ENCODE data around the gene TCFL5.

Gene TCFL5

GRCh38 chr20:62895539-62895938 is 33.9 kb upstream of the TCFL5 start:
- no peak for DNase-seq

- DNase-seq: no peak
Measured at GRCh38 chr20:62894261-62894660, 32.6 kb upstream of the TCFL5 start.

GRCh38 chr20:62893700-62894099 is 32.1 kb upstream of the TCFL5 start:
- no peak for DNase-seq

DNA sequence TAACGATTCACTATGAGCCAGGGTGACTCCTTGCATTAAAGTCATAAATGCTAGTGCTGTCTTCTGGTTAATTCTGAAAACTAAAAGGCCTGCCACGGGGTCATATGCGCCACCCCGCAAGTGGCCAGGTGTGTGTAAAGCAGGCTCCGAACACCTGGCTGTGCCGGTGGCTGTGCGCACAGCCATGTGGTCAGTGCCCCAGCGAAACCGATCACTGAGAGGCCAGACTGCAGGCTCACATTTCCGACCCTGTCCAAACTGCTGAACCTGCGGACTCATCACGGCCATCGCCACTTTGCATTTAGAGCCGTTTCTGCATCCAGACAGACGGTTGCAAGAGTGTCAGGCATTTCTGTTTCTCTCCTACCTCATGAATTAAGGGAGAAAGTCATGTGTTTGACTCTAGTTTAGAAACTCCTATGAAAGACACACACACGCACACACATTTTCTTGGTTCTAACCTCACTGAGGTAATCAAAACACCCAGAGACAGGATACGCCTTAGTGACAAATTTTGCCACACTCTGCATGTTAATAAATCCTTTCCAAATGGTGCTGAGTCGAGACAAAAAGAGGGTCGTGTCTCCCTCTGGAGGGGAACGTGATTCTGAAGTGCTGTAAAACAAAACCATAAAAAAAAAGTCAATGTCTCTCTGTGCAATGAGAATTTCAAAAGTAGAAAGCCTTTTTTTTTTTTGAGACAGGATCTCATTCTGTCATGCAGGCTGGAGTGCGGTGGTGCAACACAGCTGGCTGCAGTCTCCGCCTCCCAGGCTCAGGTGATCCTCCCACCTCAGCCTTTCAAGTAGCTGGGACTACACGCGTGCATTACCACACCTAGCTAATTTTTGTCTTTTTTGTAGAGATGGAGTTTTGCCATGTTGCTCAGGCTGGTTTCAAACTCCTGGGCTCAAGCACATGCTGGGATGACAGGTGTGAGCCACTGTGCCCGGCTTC is 31.0 kb upstream of the TCFL5 start:
- no peak for DNase-seq

DNA sequence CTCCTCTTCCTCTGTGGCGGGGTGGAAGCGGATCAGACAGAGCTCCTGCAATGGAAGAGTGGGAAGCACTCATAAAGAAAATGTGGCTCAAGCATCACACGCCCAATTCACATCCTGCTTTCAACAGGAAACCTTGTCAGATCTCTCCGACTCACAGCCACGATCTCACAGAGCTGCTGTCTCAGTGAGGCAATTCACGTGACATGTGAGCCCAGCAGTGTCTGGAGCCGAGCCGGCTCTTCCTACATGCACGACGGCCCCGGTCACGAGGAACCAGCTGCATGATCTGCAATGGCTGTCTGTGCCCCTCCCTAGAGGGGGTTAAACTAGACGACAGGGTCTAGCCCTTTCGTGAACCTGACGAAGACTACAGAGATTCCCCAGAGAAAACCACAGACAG is 29.5 kb upstream of the TCFL5 start:
- no peak for DNase-seq

- DNase-seq: no peak
Measured at GRCh38 chr20:62890444-62890843, 28.8 kb upstream of the TCFL5 start.

GRCh38 chr20:62889871-62890270 is 28.2 kb upstream of the TCFL5 start:
- no peak for DNase-seq

DNA sequence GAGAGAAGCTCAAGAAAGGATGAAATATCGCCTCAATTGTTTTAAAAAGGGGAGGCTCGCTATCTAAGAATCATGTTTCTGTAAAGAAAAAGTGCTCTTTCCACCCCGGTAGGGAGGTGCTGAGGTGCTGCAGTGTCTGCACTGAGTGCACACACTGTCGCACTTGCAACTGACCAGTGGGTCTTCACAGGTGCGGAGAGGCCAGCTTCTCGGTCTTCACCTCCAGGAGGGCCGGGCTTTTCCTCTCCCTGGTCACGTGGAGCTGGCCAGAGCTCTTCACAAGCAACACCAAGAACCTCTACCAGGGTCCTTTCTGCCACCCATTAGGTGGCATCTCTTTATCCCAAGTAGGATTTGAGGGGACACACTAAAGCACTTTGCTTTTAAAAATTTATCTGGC is 27.8 kb upstream of the TCFL5 start:
- no peak for DNase-seq

- DNase-seq: no peak
Measured at GRCh38 chr20:62888910-62889309, 27.3 kb upstream of the TCFL5 start.

DNA sequence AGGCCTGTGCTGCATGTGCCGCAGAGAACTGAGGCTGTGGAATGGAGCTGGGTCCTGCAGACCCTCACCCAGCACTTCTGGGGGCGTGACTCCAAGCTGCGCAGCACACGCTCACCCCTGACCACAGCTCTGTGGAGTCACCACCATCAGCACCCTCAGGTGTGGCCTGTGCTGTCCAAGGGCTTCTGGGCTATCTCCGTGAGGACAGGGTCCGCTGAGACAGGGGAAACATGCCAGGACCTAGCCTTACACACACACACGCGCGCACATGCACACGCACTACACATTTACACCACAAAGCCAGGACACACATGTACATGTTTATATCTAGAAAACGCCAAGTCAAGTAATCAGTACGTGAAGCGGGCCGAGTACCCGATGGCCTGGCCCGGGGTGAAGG is 26.8 kb upstream of the TCFL5 start:
- no peak for DNase-seq

DNA sequence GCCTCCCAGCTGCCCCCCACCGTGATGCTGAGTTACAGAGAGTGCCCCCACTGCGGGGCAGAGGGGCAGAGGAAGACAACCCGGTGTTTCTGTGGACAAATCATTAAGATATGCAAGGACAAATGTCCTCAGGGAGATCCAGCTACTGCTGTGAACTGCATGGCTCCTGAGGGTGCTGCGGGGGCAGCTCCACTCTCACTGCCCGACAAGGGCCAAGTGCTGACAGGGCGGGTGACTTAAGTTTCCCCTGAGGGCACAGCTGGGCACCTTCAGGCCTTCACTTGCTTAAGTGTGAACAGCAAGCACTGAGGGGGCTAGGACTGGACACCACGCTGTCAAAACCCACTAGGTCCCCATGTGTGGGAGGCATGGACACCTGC is 26.2 kb upstream of the TCFL5 start:
- DNase-seq: no peak

DNA sequence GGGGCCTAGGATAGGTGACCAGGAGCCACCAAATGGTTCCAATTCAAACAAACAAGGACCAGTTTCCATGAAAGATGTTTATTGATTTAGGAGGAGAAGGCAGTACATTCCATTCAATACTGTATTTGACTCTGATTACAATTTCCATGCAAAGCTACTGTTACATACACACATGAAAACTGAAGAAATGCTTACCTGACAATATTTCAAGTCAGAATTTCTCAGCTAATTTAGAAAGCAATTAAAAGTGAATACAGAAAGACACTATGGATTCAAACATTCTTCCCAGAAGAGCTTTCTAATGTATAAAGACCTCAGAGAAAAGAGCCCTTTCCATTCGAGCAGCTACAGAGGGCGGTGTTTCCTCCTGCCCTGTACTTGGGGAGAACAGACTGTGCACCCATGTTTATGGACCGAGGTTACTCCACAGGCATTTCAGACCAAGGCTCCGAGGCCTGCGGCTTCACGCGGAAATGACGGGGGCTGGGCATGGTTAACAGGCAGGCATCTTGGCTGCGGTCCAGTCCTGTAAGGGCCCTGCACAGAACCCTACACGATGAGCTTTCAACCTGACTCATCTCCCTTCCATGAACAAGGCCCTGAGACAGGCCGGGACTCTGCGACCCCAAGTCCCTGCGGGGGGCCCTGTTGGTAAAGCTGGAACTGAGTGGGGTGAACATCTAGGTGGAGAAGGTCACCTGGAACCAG is 25.7 kb upstream of the TCFL5 start:
- DNase-seq: no peak

- no peak for DNase-seq
Measured at GRCh38 chr20:62886709-62887058, 25.1 kb upstream of the TCFL5 start.

GRCh38 chr20:62885896-62886708 is 24.5 kb upstream of the TCFL5 start:
- no peak for DNase-seq

- no peak for DNase-seq
Measured at GRCh38 chr20:62885046-62885895, 23.6 kb upstream of the TCFL5 start.

DNA sequence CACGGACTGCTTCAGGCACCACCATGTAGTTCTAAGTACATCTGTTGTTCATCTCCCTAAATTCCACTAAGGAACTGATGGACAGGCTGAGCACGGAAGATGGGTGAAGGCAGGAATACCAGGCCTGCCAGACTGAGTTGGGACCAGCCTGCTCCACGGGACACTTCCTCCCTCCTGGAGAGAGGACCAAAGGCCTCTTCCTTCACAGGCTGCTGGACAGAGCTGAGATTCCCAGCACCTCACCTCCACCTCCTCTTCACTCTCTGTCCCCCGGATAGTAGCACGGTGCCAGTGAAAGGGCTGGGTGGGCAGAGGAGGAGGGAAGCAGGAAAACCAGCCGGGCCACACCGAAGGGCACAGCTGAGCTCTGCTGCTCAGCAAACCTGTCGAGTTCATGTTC is 22.9 kb upstream of the TCFL5 start:
- DNase-seq: no peak

GRCh38 chr20:62882426-62882825 is 20.8 kb upstream of the TCFL5 start:
- DNase-seq: no peak

GRCh38 chr20:62881662-62882395 is 20.2 kb upstream of the TCFL5 start:
- DNase-seq: no peak

DNA sequence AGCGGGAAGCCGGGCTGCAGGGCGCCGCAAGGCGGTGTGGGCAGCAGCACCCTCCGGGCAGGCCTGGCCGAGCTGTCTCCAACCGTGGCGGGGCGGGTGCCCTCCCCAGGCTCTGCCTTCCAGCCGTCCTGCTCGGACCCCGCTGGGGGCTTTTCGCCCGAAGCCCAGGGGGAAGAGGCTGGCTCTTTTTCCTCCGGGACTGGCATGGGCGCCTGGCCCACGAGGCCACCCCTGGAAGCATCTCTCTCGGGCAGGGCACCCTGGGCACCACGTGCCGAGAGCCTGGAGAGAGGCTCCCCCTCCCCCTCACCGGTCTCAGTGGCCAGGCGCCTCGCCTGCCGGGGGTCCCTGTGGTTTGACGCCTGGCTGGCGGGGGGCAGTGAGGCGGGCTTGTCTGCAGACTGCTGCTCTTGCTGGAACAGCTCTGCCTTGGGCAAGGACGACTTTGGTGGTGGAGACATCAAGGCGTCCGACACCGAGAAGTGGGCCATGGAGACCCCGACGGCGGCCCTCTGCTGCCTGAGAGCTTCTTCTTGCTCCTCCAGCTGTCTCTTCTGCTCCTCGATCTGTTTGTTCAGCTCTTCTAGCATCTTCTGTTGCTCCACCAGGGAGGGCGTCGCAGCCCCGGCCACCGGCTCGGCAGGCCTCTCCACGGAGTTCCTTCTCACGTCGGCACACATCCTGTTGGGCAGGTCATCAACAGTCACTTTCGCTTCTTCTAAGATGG is 19.5 kb upstream of the TCFL5 start:
- DNase-seq: no peak

DNA sequence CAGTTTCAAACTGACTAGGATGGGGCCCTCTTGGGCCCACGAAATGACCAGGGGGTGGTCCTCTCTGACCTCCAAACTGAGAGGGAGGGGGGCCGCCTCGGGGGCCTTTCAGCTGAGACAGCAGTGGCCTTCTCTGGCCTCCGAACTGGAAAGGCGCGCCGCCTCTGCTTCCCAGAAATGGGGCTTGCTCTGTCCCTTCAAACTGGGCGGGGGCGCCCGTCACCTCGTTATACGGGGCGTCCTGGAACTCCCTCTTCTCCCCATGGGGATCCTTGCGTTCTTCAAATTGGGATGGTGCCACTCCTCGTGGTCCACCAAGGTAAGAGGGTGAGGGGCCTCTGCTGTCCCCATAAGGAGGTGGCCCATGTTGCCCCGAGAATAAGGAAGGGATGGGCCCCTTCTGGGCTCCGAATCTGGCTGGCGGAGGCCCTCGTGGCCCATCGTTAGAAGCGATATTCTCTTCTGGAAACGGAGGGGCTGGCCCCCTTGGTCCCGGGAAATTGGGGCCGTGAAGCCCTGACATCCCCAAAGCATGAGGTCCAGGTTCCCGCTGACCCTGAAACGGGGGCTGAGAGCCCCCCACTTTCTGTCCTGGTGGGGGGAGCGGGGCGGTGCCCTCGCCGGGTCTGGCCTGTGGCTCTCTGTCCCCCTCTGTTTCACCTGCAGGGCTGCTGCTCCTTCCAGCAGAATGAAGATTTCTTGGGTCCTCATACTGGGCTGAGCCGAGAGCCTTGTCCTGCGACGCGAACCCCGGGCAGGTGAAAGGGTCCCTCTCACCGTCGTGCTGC is 18.7 kb upstream of the TCFL5 start:
- no peak for DNase-seq
